HepG2 (cell line): Measurements from ENCODE around the gene ZFP1. TPM values are rescaled to one million over a fixed set of nuclear protein-coding genes. Genes with fewer than 3 reads are reported as not detected.

Experiments
- ATAC-seq: fragments of 200-7000 bp; cut with Tn5 transposase; 3 replicates; pipeline ENCODE4 v1.9.1; 2020; ENCODE audit warnings: mild to moderate bottlenecking, moderate library complexity
- BruUV-seq: library from RNA; stranded (reverse); fragments of 400-500 nt; replicated peaks from 2 replicates; lab custom pipeline; 2021; lab: Mats Ljungman, UMichigan
- CTCF ChIA-PET: fragments of 300-600 bp; formaldehyde crosslinking; extraction: SDS; loops from one replicate; lab custom pipeline; 2021; ENCODE audit warnings: low total read pairs, inconsistent platforms, low intra/inter-chr PET ratio; lab: Yijun Ruan, JAX
- POLR2A ChIA-PET: fragments of 350-600 bp; sonication (Branson Sonifier 250); formaldehyde crosslinking; loops from one replicate; lab custom pipeline; 2020; ENCODE audit warnings: antibody characterized with exemption, inconsistent platforms; lab: Yijun Ruan, JAX
- DNase-seq: peaks from one replicate; pipeline ENCODE4 v3.0.0-alpha.2; 2015; ENCODE audit warnings: low spot score
- FAIRE-seq: peaks from 3 replicates; lab custom pipeline; 2011; peaks lifted over from hg19 to GRCh38; lab: Jason Lieb, UNC
- H2AFZ ChIP-seq: one replicate; pipeline ENCODE4 v1.6.1; 2011; ENCODE audit warnings: low read length, inconsistent platforms
- H3K27ac ChIP-seq: fragments of 300-600 bp; 3 replicates; pipeline ENCODE4 v1.8.0; 2011; ENCODE audit warnings: mixed run types, mild to moderate bottlenecking, mixed read lengths, low read length, inconsistent platforms; ENCODE audit not compliant: insufficient read depth; ENCODE audit errors: extremely low read length
- H3K27me3 ChIP-seq, 2 experiments: fragments of 200-600 bp in 1 of 2; 2 replicates in 1 of 2; 3 replicates in 1 of 2; pipeline versions ENCODE4 v1.6.0 to v1.8.0; 2011; ENCODE audit warnings: low read length in 2 of 2, mild to moderate bottlenecking in 2 of 2, moderate library complexity in 2 of 2, inconsistent platforms in 1 of 2; ENCODE audit not compliant: insufficient read depth in 2 of 2, control insufficient read depth in 1 of 2
- H3K36me3 ChIP-seq, 2 experiments: fragments of 200-600 bp in 1 of 2; replicated peaks in 1 of 2; 2 replicates in 1 of 2; 3 replicates in 1 of 2; pipeline versions ENCODE4 v1.5.1 to v1.8.0; 2011; ENCODE audit warnings: low read length in 2 of 2, inconsistent platforms in 1 of 2; ENCODE audit not compliant: insufficient read depth in 2 of 2, control insufficient read depth in 1 of 2
- H3K4me1 ChIP-seq: 2 replicates; pipeline ENCODE4 v1.5.1; 2012; ENCODE audit warnings: low read length, inconsistent platforms; ENCODE audit not compliant: insufficient read depth
- H3K4me2 ChIP-seq: 2 replicates; pipeline ENCODE4 v1.6.0; 2011; ENCODE audit warnings: low read depth, low read length, inconsistent platforms
- H3K4me3 ChIP-seq, 3 experiments: fragments of 200-600 bp in 1 of 3; sonication (generic), shearing (Covaris generic) in 1 of 3; replicated peaks in 1 of 3; 2 replicates each; pipeline ENCODE4 v1.5.1; 2011 to 2016; ENCODE audit warnings: low read length in 3 of 3, inconsistent platforms in 2 of 3, low read depth in 2 of 3, mild to moderate bottlenecking in 2 of 3, control low read depth in 1 of 3, mixed read lengths in 1 of 3; ENCODE audit not compliant: insufficient read depth in 1 of 3
- H3K79me2 ChIP-seq: one replicate; pipeline ENCODE4 v1.6.1; 2011; ENCODE audit warnings: low read length, inconsistent platforms; ENCODE audit not compliant: insufficient read depth
- H3K9ac ChIP-seq: 2 replicates; pipeline ENCODE4 v1.6.0; 2011; ENCODE audit warnings: mild to moderate bottlenecking, low read depth, low read length, inconsistent platforms; ENCODE audit not compliant: insufficient read depth
- H3K9me3 ChIP-seq: 2 replicates; pipeline ENCODE4 v1.5.1; 2012; ENCODE audit warnings: mild to moderate bottlenecking, low read length
- H4K20me1 ChIP-seq: 2 replicates; pipeline ENCODE4 v1.6.0; 2011; ENCODE audit warnings: inconsistent platforms, mild to moderate bottlenecking, low read length, moderate library complexity; ENCODE audit not compliant: insufficient read depth
- ATF7 ChIP-seq, 2 experiments: fragments of 450-650 bp in 1 of 2; sonication (generic) in 1 of 2; formaldehyde crosslinking in 1 of 2; IDR thresholded peaks; 2 replicates each; pipeline versions ENCODE4 v1.4.0 to v1.6.1; 2016 to 2020; ENCODE audit warnings: antibody characterized with exemption in 1 of 2, mild to moderate bottlenecking in 1 of 2, missing genetic modification reagents in 1 of 2
- CEBPG ChIP-seq: IDR thresholded peaks from 2 replicates; pipeline ENCODE4 v1.6.1; 2016
- FOSL1 ChIP-seq: sonication (generic); formaldehyde crosslinking; IDR thresholded peaks from 2 replicates; pipeline ENCODE4 v1.9.0; 2021; ENCODE audit warnings: missing genetic modification reagents, borderline replicate concordance
- HDAC6 ChIP-seq: fragments of 200-600 bp; sonication (generic); IDR thresholded peaks from 2 replicates; pipeline ENCODE4 v1.7.0; 2017; ENCODE audit warnings: mild to moderate bottlenecking, antibody characterized with exemption, low read length, low read depth
- MAF1 ChIP-seq: sonication (generic); formaldehyde crosslinking; IDR thresholded peaks from 2 replicates; pipeline ENCODE4 v1.5.0; 2020; ENCODE audit warnings: missing genetic modification reagents, borderline replicate concordance
- MIXL1 ChIP-seq: IDR thresholded peaks from 2 replicates; pipeline ENCODE4 v1.6.1; 2016
- TAF15 ChIP-seq: fragments of 200-400 bp; formaldehyde crosslinking; IDR thresholded peaks from one replicate; pipeline ENCODE4 v1.6.1; 2018; ENCODE audit warnings: mild to moderate bottlenecking, low read depth, low read length; ENCODE audit not compliant: poor library complexity, severe bottlenecking
- TMF1 ChIP-seq: sonication (generic); formaldehyde crosslinking; IDR thresholded peaks from 2 replicates; pipeline ENCODE4 v1.8.1; 2022; ENCODE audit warnings: low read depth, missing genetic modification reagents
- ZNF136 ChIP-seq: sonication (generic); formaldehyde crosslinking; IDR thresholded peaks from 2 replicates; pipeline ENCODE4 v1.8.1; 2022; ENCODE audit warnings: low read depth, mild to moderate bottlenecking, moderate library complexity, missing genetic modification reagents
- ZNF263 ChIP-seq: sonication (generic); formaldehyde crosslinking; IDR thresholded peaks from 2 replicates; pipeline ENCODE4 v1.4.0; 2020; ENCODE audit warnings: missing genetic modification reagents
- ZNF432 ChIP-seq: sonication (generic); formaldehyde crosslinking; IDR thresholded peaks from 2 replicates; pipeline ENCODE4 v1.5.0; 2020; ENCODE audit warnings: missing genetic modification reagents, mild to moderate bottlenecking, borderline replicate concordance
- WGBS: methylation state at CpG from one replicate; pipeline ENCODE4 v1.1.6; 2017; ENCODE audit warnings: low lambda C conversion rate; 5-methylcytosine and 5-hydroxymethylcytosine counted together
- in situ Hi-C: cut with HindIII; loops from 2 replicates; pipeline ENCODE4 v1.10.0; 2017; ENCODE audit warnings: low pct_unique_long_range_greater_than_20kb; ENCODE audit not compliant: extremely low pct_ligation_motif_present
- intact Hi-C: fragments of 100-400 bp; cut with micrococcal nuclease; formaldehyde crosslinking; loops from one replicate; pipeline ENCODE4 v1.10.0; 2022; ENCODE audit not compliant: unreplicated experiment
- polyA plus RNA-seq, 8 experiments: library from polyadenylated mRNA; depleted of rRNA in 3 of 8; stranded (reverse) in 7 of 8; unstranded in 1 of 8; fragments of >200 nt; fragmentation: Illumina TruSeq in 4 of 8; extraction: Trizol in 4 of 8; gene quantifications; 2 replicates each; pipeline versions ENCODE4 v1.2.1 to v1.2.3, GENCODE V29; 2011 to 2016; ENCODE audit warnings: low read depth in 4 of 8, missing spikeins in 1 of 8, mixed read lengths in 1 of 8; ENCODE audit not compliant: insufficient read depth in 1 of 8
- total RNA-seq, 5 experiments: library from RNA; depleted of rRNA; stranded (reverse); fragments of >200 nt; fragmentation: Illumina TruSeq; extraction: Trizol; gene quantifications; 2 replicates each; pipeline ENCODE4 v1.2.3, GENCODE V29; 2016; ENCODE audit warnings: low read depth in 1 of 5
- TF ChIP-seq, protein P1 (sequence below): sonication (generic); formaldehyde crosslinking; IDR thresholded peaks from 2 replicates; pipeline ENCODE4 v1.4.0; 2020; ENCODE audit warnings: mild to moderate bottlenecking, missing genetic modification reagents
- TF ChIP-seq, protein P2 (sequence below): IDR thresholded peaks from 2 replicates; pipeline ENCODE4 v1.6.1; 2012; ENCODE audit warnings: low read depth, low read length, improper control_type of control experiment

ZFP1 gene
- total and polyA plus RNA-seq, 2 of the 13 experiments (the other 11 are each of a cell fraction or from before 2014, with no cell fraction given), result 8.3 to 14.0 TPM

DNA sequence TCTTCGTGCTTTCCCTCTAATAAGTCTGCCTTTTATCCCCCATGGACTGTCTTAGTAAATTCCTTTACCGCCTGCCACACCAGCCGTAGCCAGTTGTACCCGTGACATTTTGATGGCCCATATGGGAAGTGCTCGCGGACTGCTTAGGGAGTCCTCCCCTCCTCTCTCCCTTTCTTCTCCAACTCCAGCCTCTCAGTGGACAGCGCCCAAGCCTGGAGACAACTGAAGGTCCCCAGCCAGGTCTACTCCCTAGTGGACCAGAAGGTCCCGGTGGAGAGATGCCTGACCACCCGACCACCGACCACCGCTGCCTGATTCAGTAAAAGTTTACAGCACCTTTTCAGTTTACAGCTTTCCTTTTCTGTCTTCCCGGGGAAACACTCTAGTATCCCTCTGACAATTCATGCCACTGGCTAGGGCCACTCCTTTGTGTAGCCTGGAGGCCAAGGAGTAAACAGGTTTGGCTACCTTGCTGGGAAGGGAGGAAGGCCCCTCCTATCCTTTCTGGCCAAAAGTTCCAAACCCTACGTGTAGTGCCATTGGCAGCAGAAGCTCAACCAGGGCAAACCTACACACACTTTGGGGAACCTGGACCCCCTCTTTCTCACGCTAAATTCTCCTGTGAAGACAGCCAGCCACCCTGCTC lies 40.6 kb downstream of the ZFP1 start:
- DNase-seq (no peak), FAIRE-seq (no peak), ATAC-seq (no peak)
- in situ Hi-C loops (loop anchor here (25.0 kb wide), 1 partner anchor 573 kb away; no protein-coding TSS in a partner anchor), intact Hi-C loops (no loop called here)
- no peak for TF ChIP-seq FOSL1
- 0 out of 2 replicates have a peak, but pooled peaks have one; percentile 21 for TF ChIP-seq ZNF263
- Histone ChIP-seq H3K4me3 (no peak overlapping the region), H3K79me2 (no peaks in the 10 kb centered on the region), H3K9me3 (no peaks in the 10 kb centered on the region), H3K36me3 (no peaks in the 10 kb centered on the region), H3K9ac (no peak overlapping the region), H3K4me2 (no peak overlapping the region), H4K20me1 (no peaks in the 10 kb centered on the region), H2AFZ (no peak overlapping the region), H3K4me1 (peaks cover 6% of the 10 kb centered on the region), H3K27me3 (peaks cover 0 to 42% of the 10 kb centered on the region in 2 experiments; a peak in 2 of 5 replicates), H3K27ac (no peak overlapping the region)
- no TSS peak for BruUV-seq
- 60% methylated on average over 14 of the region's 14 CpGs for WGBS
- POLR2A ChIA-PET, result no interaction called here
- CTCF ChIA-PET, result no interaction called here

DNA sequence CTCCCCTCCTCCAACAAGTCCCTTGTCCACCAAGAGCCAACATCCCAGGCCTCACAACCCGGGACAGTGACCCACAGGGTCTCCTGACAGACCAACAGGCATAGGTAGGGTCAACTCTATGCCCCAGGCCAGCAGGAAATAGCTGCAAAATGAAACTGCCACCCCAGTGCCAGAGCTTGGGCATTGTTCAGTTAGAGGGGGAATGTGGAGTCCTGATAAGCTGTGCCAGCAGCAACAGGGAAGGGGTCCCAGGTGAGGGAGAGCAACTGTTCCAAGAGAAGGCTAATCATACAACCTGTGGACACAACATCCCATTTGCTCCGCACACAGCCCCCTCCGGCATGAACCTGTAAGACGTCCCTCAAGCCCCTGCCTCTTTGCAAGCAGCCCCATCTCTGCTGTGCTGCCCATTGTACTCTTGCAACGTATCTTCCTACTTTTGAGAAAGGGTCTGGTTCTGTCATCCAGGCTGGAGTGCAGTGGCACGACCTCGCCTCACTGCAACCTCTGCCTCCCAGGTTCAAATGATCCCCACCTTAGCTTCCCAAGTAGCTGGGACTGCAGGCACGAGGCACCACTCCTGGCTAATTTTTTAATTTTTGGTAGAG lies 41.4 kb downstream of the ZFP1 start:
- in situ Hi-C loops (loop anchor here (25.0 kb wide), 1 partner anchor 573 kb away; no protein-coding TSS in a partner anchor), intact Hi-C loops (no loop called here)
- ATAC-seq, result no peak
- Histone ChIP-seq H3K27ac (no peak overlapping the region), H4K20me1 (no peaks in the 10 kb centered on the region), H3K4me3 (no peak overlapping the region), H3K4me1 (peaks cover 6% of the 10 kb centered on the region), H3K27me3 (peaks cover 0 to 42% of the 10 kb centered on the region in 2 experiments; a peak in 2 of 5 replicates), H3K36me3 (no peaks in the 10 kb centered on the region), H3K79me2 (no peaks in the 10 kb centered on the region), H2AFZ (no peak overlapping the region), H3K9ac (no peak overlapping the region), H3K4me2 (no peak overlapping the region), H3K9me3 (no peaks in the 10 kb centered on the region)
- POLR2A ChIA-PET, result no interaction called here
- no peak for DNase-seq
- BruUV-seq, result no TSS peak
- 47% methylated on average over 8 of the region's 8 CpGs for WGBS
- CTCF ChIA-PET, result no interaction called here
- FAIRE-seq, result no peak
- TF ChIP-seq ATF7 (IDR thresholded peaks at IDR 0.05), result no peak
- TF ChIP-seq ATF7 (CRISPR knock-in tag; IDR thresholded peaks at IDR 0.05), result no peak
- no peak for TF ChIP-seq HDAC6
- TF ChIP-seq, protein P1, sequence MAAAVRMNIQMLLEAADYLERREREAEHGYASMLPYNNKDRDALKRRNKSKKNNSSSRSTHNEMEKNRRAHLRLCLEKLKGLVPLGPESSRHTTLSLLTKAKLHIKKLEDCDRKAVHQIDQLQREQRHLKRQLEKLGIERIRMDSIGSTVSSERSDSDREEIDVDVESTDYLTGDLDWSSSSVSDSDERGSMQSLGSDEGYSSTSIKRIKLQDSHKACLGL (CRISPR knock-in tag), result no peak
- no peak for TF ChIP-seq TMF1
- TF ChIP-seq, protein P2, sequence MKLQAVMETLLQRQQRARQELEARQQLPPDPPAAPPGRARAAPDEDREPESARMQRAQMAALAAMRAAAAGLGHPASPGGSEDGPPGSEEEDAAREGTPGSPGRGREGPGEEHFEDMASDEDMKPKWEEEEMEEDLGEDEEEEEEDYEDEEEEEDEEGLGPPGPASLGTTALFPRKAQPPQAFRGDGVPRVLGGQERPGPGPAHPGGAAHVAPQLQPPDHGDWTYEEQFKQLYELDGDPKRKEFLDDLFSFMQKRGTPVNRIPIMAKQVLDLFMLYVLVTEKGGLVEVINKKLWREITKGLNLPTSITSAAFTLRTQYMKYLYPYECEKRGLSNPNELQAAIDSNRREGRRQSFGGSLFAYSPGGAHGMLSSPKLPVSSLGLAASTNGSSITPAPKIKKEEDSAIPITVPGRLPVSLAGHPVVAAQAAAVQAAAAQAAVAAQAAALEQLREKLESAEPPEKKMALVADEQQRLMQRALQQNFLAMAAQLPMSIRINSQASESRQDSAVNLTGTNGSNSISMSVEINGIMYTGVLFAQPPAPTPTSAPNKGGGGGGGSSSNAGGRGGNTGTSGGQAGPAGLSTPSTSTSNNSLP, result no peak
- no peak for TF ChIP-seq MAF1 (CRISPR knock-in tag)
- TF ChIP-seq MIXL1, result no peak
- TF ChIP-seq TAF15, result no peak
- TF ChIP-seq CEBPG (CRISPR knock-in tag), result no peak
- TF ChIP-seq ZNF432, result no peak
- TF ChIP-seq ZNF136 (CRISPR knock-in tag), result no peak
